Right lung (tissue), 5 donors: ENCODE measurements around the gene SPAG16. TPM values are rescaled to one million over a fixed set of nuclear protein-coding genes. Genes with fewer than 3 reads are reported as not detected.
"Not testable (repeated sequence)": the region's sequence is repeated elsewhere in the genome, so short reads cannot be mapped to it uniquely, and the experiment has no call there.

Experiments
- DNase-seq, 2 donors: peaks; one replicate each; pipeline ENCODE4 v3.0.0-alpha.2; 2013
- polyA plus RNA-seq, 5 donors: library from polyadenylated mRNA; unstranded; fragments of 120-200 nt; gene quantifications; one replicate each; pipeline versions ENCODE4 v1.2.1 to v1.2.3, GENCODE V29; 2013; ENCODE audit warnings: inconsistent platforms in 1 of 5, low replicate concordance in 1 of 5; ENCODE audit not compliant: insufficient read length in 5 of 5, insufficient read depth in 1 of 5

SPAG16 gene
- polyA plus RNA-seq, 5 donors, result 33.9 to 47.5 (median 44.9) TPM

- DNase-seq, result no peak
These were observed 92.4 kb downstream of the SPAG16 start for GRCh38 chr2:213376644-213377043.

GRCh38 chr2:213407027-213407426, 122.8 kb downstream of the SPAG16 start:
- not testable (repeated sequence) for DNase-seq

- DNase-seq, result not testable (repeated sequence)
These were observed 124.3 kb downstream of the SPAG16 start for GRCh38 chr2:213408426-213409070.

GRCh38 chr2:213410687-213411086, 126.4 kb downstream of the SPAG16 start:
- DNase-seq, result not testable (repeated sequence)

- DNase-seq, result no peak
These were observed 127.5 kb downstream of the SPAG16 start for GRCh38 chr2:213411582-213412289.

GRCh38 chr2:213415093-213415492, 130.8 kb downstream of the SPAG16 start:
- no peak for DNase-seq

- no peak for DNase-seq
These were observed 132.6 kb downstream of the SPAG16 start for GRCh38 chr2:213416832-213417231.

- DNase-seq, result no peak
These were observed 135.7 kb downstream of the SPAG16 start for GRCh38 chr2:213419980-213420379.

- DNase-seq, result no peak
These were observed 136.6 kb downstream of the SPAG16 start for GRCh38 chr2:213420828-213421385.

GRCh38 chr2:213422211-213422610, 137.9 kb downstream of the SPAG16 start:
- DNase-seq, result no peak

GRCh38 chr2:213425618-213426017, 141.4 kb downstream of the SPAG16 start:
- DNase-seq, result no peak

- DNase-seq, result no peak
These were observed 145.3 kb downstream of the SPAG16 start for GRCh38 chr2:213429516-213429915.

- DNase-seq, result no peak
These were observed 159.7 kb downstream of the SPAG16 start for GRCh38 chr2:213443921-213444320.

- peak; percentile 0 to 1 for DNase-seq
These were observed 167.4 kb downstream of the SPAG16 start for GRCh38 chr2:213451542-213452239.

GRCh38 chr2:213455316-213456008, 171.2 kb downstream of the SPAG16 start:
- DNase-seq, result no peak

- no peak for DNase-seq
These were observed 191.2 kb downstream of the SPAG16 start for GRCh38 chr2:213475433-213475832.

- no peak for DNase-seq
These were observed 192.4 kb downstream of the SPAG16 start for GRCh38 chr2:213476641-213477040.

- no peak for DNase-seq
These were observed 205.8 kb downstream of the SPAG16 start for GRCh38 chr2:213490087-213490486.

GRCh38 chr2:213491376-213491775, 207.1 kb downstream of the SPAG16 start:
- DNase-seq, result no peak

GRCh38 chr2:213496226-213496625, 212.0 kb downstream of the SPAG16 start:
- no peak for DNase-seq

GRCh38 chr2:213500881-213501280, 216.6 kb downstream of the SPAG16 start:
- DNase-seq, result no peak

- DNase-seq, result no peak
These were observed 239.9 kb downstream of the SPAG16 start for GRCh38 chr2:213524164-213524563.
